ENCODE results near the gene RIOK2.

DNA sequence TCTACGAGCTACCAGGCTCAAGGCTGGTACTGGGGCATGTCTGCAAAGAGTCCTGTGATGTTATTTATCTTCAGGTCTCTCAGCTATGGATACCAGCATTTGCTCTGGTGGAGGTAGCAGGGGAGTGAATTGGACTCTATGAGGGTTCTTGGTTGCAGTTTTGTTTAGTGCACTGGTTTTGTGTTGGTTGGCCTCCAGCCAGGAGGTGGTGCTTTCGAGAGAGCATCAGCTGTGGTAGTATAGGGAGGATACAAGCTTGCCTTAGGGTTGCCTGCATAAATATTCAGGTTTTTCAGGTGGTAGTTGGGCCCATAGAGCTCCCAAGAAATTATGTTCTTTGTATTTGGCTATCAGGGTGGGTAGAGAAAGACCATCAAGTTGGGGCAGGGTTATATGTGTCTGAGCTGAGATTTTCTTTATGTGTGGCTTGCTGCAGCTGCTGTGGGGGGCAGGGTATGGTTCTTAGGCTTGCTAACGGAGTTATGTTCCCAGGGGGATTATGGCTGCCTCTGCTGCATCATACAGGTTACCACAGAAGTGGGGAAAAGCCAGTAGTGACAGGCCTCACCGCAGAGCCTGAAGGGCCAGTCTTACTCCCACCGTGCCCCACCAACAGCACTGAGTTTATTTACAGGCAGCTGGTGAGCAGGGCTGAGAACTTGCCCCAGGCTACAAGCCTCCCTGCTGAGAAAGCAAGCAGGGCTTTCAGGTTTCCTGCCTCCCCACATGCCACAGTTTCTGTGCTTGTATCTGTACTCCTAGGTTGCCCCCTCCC, 9.7 kb upstream of the RIOK2 start:
- TF ChIP-seq, protein P1, sequence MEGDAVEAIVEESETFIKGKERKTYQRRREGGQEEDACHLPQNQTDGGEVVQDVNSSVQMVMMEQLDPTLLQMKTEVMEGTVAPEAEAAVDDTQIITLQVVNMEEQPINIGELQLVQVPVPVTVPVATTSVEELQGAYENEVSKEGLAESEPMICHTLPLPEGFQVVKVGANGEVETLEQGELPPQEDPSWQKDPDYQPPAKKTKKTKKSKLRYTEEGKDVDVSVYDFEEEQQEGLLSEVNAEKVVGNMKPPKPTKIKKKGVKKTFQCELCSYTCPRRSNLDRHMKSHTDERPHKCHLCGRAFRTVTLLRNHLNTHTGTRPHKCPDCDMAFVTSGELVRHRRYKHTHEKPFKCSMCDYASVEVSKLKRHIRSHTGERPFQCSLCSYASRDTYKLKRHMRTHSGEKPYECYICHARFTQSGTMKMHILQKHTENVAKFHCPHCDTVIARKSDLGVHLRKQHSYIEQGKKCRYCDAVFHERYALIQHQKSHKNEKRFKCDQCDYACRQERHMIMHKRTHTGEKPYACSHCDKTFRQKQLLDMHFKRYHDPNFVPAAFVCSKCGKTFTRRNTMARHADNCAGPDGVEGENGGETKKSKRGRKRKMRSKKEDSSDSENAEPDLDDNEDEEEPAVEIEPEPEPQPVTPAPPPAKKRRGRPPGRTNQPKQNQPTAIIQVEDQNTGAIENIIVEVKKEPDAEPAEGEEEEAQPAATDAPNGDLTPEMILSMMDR (conservative IDR thresholded peaks at IDR 0.05; ENCODE audit: low read length): no peak
- no peak for TF ChIP-seq EZH2phosphoT487 (IDR thresholded peaks at IDR 0.05; ENCODE audit: borderline replicate concordance)
